ENCODE data around the gene ACYP2.
"Not testable (repeated sequence)": the region's sequence is repeated elsewhere in the genome, so short reads cannot be mapped to it uniquely, and the experiment has no call there.

The ACYP2 gene

GRCh38 chr2:54085069-54085468, 30.3 kb upstream of the ACYP2 start:
- in situ Hi-C loops (cut with MboI; ENCODE audit: low sequenced_read_pairs) = no loop called here
- no peaks in the 10 kb centered on the region for H3K36me3 ChIP-seq (replicated peaks)
- no peak for DNase-seq (ENCODE audit: low spot score in 2 of 2)
- H3K4me3 ChIP-seq = no peak overlapping the region
- no peaks in the 10 kb centered on the region for H3K9me3 ChIP-seq
- H3K4me1 ChIP-seq = no peaks in the 10 kb centered on the region
- H3K27me3 ChIP-seq (ENCODE audit: low read depth) = no peaks in the 10 kb centered on the region

- H3K4me1 ChIP-seq = peaks cover 8% of the 10 kb centered on the region
- in situ Hi-C loops (cut with MboI; ENCODE audit: low sequenced_read_pairs) = no loop called here
- no peak overlapping the region for H3K4me3 ChIP-seq
- H3K9me3 ChIP-seq = no peaks in the 10 kb centered on the region
- no peaks in the 10 kb centered on the region for H3K36me3 ChIP-seq (replicated peaks)
- H3K27me3 ChIP-seq (ENCODE audit: low read depth) = no peaks in the 10 kb centered on the region
- no peak for DNase-seq (ENCODE audit: low spot score in 2 of 2)
These were observed 29.3 kb upstream of the ACYP2 start for GRCh38 chr2:54086157-54086556.

- peaks cover 10% of the 10 kb centered on the region for H3K4me1 ChIP-seq
- in situ Hi-C loops (cut with MboI; ENCODE audit: low sequenced_read_pairs) = no loop called here
- no peaks in the 10 kb centered on the region for H3K9me3 ChIP-seq
- no peaks in the 10 kb centered on the region for H3K36me3 ChIP-seq (replicated peaks)
- no peak for DNase-seq (ENCODE audit: low spot score in 2 of 2)
- no peaks in the 10 kb centered on the region for H3K27me3 ChIP-seq (ENCODE audit: low read depth)
- no peak overlapping the region for H3K4me3 ChIP-seq
These were observed 27.2 kb upstream of the ACYP2 start for GRCh38 chr2:54088191-54088634.

GRCh38 chr2:54088719-54089118, 26.7 kb upstream of the ACYP2 start:
- Histone ChIP-seq H3K4me1 (peaks cover 10% of the 10 kb centered on the region), H3K36me3 (replicated peaks) (no peaks in the 10 kb centered on the region), H3K4me3 (no peak overlapping the region), H3K27me3 (ENCODE audit: low read depth) (no peaks in the 10 kb centered on the region), H3K9me3 (no peaks in the 10 kb centered on the region)
- DNase-seq (ENCODE audit: low spot score in 2 of 2) = no peak
- in situ Hi-C loops (cut with MboI; ENCODE audit: low sequenced_read_pairs) = no loop called here

- no peaks in the 10 kb centered on the region for H3K36me3 ChIP-seq (replicated peaks)
- H3K27me3 ChIP-seq (ENCODE audit: low read depth) = no peaks in the 10 kb centered on the region
- in situ Hi-C loops (cut with MboI; ENCODE audit: low sequenced_read_pairs) = no loop called here
- no peaks in the 10 kb centered on the region for H3K9me3 ChIP-seq
- peaks cover 10% of the 10 kb centered on the region for H3K4me1 ChIP-seq
- DNase-seq (ENCODE audit: low spot score in 2 of 2) = no peak
- no peak overlapping the region for H3K4me3 ChIP-seq
These were observed 24.8 kb upstream of the ACYP2 start for GRCh38 chr2:54090521-54091117.

- H3K4me1 ChIP-seq = peaks cover 10% of the 10 kb centered on the region
- H3K4me3 ChIP-seq = no peak overlapping the region
- H3K27me3 ChIP-seq (ENCODE audit: low read depth) = no peaks in the 10 kb centered on the region
- in situ Hi-C loops (cut with MboI; ENCODE audit: low sequenced_read_pairs) = no loop called here
- no peak for DNase-seq (ENCODE audit: low spot score in 2 of 2)
- H3K9me3 ChIP-seq = no peaks in the 10 kb centered on the region
- H3K36me3 ChIP-seq (replicated peaks) = no peaks in the 10 kb centered on the region
These were observed 22.5 kb upstream of the ACYP2 start for GRCh38 chr2:54092940-54093339.

GRCh38 chr2:54095406-54095805, 20.0 kb upstream of the ACYP2 start:
- H3K27me3 ChIP-seq (ENCODE audit: low read depth); H3K4me3 ChIP-seq; in situ Hi-C loops (cut with MboI; ENCODE audit: low sequenced_read_pairs); H3K4me1 ChIP-seq; H3K36me3 ChIP-seq (replicated peaks); H3K9me3 ChIP-seq; DNase-seq (ENCODE audit: low spot score in 2 of 2): not testable (repeated sequence)

- in situ Hi-C loops (cut with MboI; ENCODE audit: low sequenced_read_pairs); H3K4me1 ChIP-seq; H3K9me3 ChIP-seq; H3K27me3 ChIP-seq (ENCODE audit: low read depth); H3K4me3 ChIP-seq; H3K36me3 ChIP-seq (replicated peaks); DNase-seq (ENCODE audit: low spot score in 2 of 2): not testable (repeated sequence)
These were observed 19.3 kb upstream of the ACYP2 start for GRCh38 chr2:54096141-54096540.

GRCh38 chr2:54097124-54097523, 18.3 kb upstream of the ACYP2 start:
- no peak for DNase-seq (ENCODE audit: low spot score in 2 of 2)

GRCh38 chr2:54099370-54099769, 16.0 kb upstream of the ACYP2 start:
- in situ Hi-C loops (cut with MboI; ENCODE audit: low sequenced_read_pairs) = no loop called here
- 0 out of 2 replicates have a peak, but pooled peaks cover 3% of the 10 kb centered on the region for H3K4me1 ChIP-seq
- no peak for DNase-seq (ENCODE audit: low spot score in 2 of 2)
- H3K36me3 ChIP-seq (replicated peaks) = no peaks in the 10 kb centered on the region
- H3K9me3 ChIP-seq = no peaks in the 10 kb centered on the region
- H3K4me3 ChIP-seq = no peak overlapping the region
- H3K27me3 ChIP-seq (ENCODE audit: low read depth) = no peaks in the 10 kb centered on the region

More at GRCh38 chr2:54097124-54097523, 18.3 kb upstream of the ACYP2 start:
- no peaks in the 10 kb centered on the region for H3K27me3 ChIP-seq (ENCODE audit: low read depth)
- in situ Hi-C loops (cut with MboI; ENCODE audit: low sequenced_read_pairs) = no loop called here
- H3K36me3 ChIP-seq (replicated peaks) = no peaks in the 10 kb centered on the region
- H3K4me1 ChIP-seq = no peaks in the 10 kb centered on the region
- H3K9me3 ChIP-seq = no peaks in the 10 kb centered on the region
- no peak overlapping the region for H3K4me3 ChIP-seq

GRCh38 chr2:54099829-54100585, 15.4 kb upstream of the ACYP2 start:
- H3K36me3 ChIP-seq (replicated peaks) = no peaks in the 10 kb centered on the region
- DNase-seq (ENCODE audit: low spot score in 2 of 2) = no peak
- in situ Hi-C loops (cut with MboI; ENCODE audit: low sequenced_read_pairs) = loop anchor here (25.0 kb wide), 2 partner anchors 562 to 737 kb away; no protein-coding TSS in a partner anchor
- no peak overlapping the region for H3K4me3 ChIP-seq
- H3K9me3 ChIP-seq = no peaks in the 10 kb centered on the region
- H3K27me3 ChIP-seq (ENCODE audit: low read depth) = no peaks in the 10 kb centered on the region
- 0 out of 2 replicates have a peak, but pooled peaks cover 3% of the 10 kb centered on the region for H3K4me1 ChIP-seq

- Histone ChIP-seq H3K36me3 (replicated peaks) (no peaks in the 10 kb centered on the region), H3K4me3 (no peak overlapping the region), H3K27me3 (ENCODE audit: low read depth) (no peaks in the 10 kb centered on the region), H3K4me1 (0 out of 2 replicates have a peak, but pooled peaks cover 3% of the 10 kb centered on the region), H3K9me3 (no peaks in the 10 kb centered on the region)
- no peak for DNase-seq (ENCODE audit: low spot score in 2 of 2)
- in situ Hi-C loops (cut with MboI; ENCODE audit: low sequenced_read_pairs) = loop anchor here (25.0 kb wide), 2 partner anchors 562 to 737 kb away; no protein-coding TSS in a partner anchor
These were observed 14.6 kb upstream of the ACYP2 start for GRCh38 chr2:54100772-54101171.

- no peak overlapping the region for H3K4me3 ChIP-seq
- DNase-seq (ENCODE audit: low spot score in 2 of 2) = peak in 1 of 2 experiments; percentile 43
- H3K36me3 ChIP-seq (replicated peaks) = no peaks in the 10 kb centered on the region
- peaks cover 15% of the 10 kb centered on the region for H3K4me1 ChIP-seq
- H3K9me3 ChIP-seq = no peaks in the 10 kb centered on the region
- in situ Hi-C loops (cut with MboI; ENCODE audit: low sequenced_read_pairs) = loop anchor here (25.0 kb wide), 2 partner anchors 559 to 734 kb away; no protein-coding TSS in a partner anchor
- no peaks in the 10 kb centered on the region for H3K27me3 ChIP-seq (ENCODE audit: low read depth)
These were observed 11.7 kb upstream of the ACYP2 start for GRCh38 chr2:54103454-54104314.
